HFF-Myc (cell line): ENCODE results near the gene PSME3.

Experiments
- DNase-seq: peaks from one replicate; pipeline ENCODE4 v3.0.0-alpha.2; 2011; ENCODE audit warnings: low read depth; ENCODE audit errors: extremely low read depth
- H3K4me3 ChIP-seq: replicated peaks from 2 replicates; pipeline ENCODE4 v1.5.1; 2011; ENCODE audit warnings: low read depth, mild to moderate bottlenecking, control low read depth, low read length
- TF ChIP-seq, protein P1 (sequence below): IDR thresholded peaks from 2 replicates; pipeline ENCODE4 v1.5.1; 2012; ENCODE audit warnings: mild to moderate bottlenecking, low read depth, low read length, control low read depth; ENCODE audit errors: missing control alignments

Gene PSME3

DNA sequence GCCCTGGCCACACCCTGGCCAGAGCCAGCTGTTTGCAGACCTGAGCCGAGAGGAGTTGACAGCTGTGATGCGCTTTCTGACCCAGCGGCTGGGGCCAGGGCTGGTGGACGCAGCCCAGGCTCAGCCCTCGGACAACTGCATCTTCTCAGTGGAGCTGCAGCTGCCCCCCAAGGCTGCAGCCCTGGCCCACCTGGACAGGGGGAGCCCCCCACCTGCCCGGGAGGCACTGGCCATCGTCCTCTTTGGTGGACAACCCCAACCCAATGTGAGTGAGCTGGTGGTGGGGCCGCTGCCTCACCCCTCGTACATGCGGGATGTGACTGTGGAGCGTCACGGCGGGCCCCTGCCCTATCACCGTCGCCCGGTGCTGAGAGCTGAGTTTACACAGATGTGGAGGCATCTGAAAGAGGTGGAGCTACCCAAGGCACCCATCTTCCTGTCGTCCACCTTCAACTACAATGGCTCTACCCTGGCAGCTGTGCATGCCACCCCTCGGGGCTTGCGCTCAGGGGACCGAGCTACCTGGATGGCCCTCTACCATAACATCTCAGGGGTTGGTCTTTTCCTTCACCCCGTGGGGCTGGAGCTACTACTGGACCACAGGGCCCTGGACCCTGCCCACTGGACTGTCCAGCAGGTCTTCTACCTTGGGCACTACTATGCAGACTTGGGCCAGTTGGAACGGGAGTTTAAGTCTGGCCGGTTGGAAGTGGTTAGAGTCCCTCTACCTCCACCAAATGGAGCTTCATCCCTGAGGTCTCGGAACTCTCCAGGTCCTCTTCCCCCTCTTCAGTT lies 11.8 kb downstream of the PSME3 start:
- no peak for DNase-seq
- TF ChIP-seq, protein P1, sequence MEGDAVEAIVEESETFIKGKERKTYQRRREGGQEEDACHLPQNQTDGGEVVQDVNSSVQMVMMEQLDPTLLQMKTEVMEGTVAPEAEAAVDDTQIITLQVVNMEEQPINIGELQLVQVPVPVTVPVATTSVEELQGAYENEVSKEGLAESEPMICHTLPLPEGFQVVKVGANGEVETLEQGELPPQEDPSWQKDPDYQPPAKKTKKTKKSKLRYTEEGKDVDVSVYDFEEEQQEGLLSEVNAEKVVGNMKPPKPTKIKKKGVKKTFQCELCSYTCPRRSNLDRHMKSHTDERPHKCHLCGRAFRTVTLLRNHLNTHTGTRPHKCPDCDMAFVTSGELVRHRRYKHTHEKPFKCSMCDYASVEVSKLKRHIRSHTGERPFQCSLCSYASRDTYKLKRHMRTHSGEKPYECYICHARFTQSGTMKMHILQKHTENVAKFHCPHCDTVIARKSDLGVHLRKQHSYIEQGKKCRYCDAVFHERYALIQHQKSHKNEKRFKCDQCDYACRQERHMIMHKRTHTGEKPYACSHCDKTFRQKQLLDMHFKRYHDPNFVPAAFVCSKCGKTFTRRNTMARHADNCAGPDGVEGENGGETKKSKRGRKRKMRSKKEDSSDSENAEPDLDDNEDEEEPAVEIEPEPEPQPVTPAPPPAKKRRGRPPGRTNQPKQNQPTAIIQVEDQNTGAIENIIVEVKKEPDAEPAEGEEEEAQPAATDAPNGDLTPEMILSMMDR, result no peak
- H3K4me3 ChIP-seq, result no peak overlapping the region

DNA sequence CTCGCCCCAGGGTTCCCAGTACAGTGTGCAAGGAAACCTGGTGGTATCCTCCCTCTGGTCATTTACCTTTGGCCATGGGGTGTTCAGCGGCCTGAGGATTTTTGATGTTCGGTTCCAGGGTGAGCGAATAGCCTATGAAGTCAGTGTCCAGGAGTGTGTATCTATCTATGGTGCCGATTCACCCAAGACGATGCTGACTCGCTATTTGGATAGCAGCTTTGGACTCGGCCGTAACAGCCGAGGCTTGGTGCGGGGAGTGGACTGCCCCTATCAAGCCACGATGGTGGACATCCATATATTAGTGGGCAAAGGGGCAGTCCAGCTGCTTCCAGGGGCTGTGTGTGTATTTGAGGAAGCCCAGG lies 12.3 kb downstream of the PSME3 start:
- no peak for DNase-seq
- TF ChIP-seq, protein P1, result no peak
- H3K4me3 ChIP-seq, result no peak overlapping the region

DNA sequence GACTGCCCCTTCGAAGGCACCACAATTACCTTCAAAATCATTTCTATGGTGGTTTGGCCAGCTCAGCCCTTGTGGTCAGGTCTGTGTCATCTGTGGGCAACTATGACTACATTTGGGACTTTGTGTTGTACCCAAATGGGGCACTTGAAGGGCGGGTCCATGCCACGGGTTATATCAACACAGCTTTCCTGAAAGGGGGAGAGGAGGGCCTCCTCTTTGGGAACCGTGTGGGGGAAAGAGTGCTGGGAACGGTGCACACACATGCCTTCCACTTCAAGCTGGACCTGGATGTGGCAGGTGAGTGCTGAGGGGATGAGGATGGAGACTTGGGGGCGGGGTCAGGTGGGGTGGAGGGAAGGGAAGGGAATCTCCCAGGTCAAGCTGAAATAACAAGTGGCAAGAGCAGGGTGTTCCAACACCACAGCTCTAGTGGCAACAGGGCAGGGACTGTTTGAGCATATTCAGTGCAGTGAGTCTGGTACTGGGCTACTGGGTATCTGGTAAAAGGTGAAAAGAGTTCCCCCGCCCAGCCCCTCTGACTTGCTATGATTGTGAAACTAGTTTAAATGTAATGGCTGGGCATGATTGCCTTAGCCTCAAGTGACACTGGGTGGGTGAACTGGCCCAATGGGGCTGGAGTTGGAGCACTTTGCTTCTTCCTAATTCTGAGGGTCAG lies 12.9 kb downstream of the PSME3 start:
- no peak for DNase-seq
- TF ChIP-seq, protein P1, result no peak
- no peak overlapping the region for H3K4me3 ChIP-seq

DNA sequence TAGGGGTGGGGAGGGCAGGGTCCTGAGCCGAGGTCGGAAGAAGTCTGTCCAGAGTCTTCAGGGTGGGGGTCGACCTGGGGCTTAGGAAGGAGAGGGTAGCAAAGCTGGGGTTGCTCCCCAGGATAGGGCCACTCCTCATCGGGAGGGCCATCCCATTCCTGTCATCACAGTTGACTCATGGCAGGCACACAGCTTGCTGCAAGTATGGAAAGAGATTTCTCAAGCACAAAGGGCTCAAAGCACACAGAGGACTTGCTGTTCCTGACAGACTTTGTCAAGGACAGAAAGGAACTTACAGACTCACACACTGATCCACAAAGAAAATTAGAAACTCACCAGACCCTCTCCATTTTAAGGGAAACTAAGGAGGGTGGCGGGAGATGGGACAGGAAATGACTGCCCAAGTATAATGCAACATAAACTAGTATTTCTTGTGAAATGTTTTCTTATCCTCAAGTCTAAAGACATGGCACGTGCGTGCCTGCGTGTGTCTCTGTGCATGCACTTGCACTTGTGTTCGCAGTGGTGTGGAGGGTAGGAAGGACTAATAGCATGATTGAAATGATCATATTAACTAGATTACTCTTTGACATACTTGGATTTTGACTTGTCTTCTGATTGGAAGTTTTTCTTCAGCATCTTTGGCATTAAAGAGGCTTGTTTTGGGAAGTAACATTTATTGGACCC lies 13.5 kb downstream of the PSME3 start:
- no peak for DNase-seq
- TF ChIP-seq, protein P1, result no peak

DNA sequence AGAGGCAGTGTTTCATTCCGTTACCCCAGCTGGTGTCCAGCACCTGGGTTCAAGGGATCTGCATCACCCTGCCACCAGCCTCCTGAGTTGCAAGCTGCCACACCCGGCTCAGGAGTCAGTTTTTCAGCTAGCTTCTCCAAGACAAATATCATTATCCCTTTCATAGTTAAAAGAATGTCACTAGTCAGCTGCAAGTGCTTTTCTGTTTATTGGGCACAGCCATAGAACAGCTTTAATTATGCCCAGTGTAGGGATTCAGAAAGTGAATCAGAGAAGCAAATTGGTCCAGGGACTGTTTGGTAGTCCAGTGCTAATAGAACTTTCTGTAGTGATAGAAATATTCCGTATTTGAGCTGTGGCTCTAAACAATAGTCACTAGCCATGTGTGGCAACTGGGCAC lies 14.9 kb downstream of the PSME3 start:
- TF ChIP-seq, protein P1, result no peak
- DNase-seq, result no peak
- H3K4me3 ChIP-seq, result no peak overlapping the region

More for the DNA sequence above, 13.5 kb downstream of the PSME3 start:
- H3K4me3 ChIP-seq, result no peak overlapping the region

DNA sequence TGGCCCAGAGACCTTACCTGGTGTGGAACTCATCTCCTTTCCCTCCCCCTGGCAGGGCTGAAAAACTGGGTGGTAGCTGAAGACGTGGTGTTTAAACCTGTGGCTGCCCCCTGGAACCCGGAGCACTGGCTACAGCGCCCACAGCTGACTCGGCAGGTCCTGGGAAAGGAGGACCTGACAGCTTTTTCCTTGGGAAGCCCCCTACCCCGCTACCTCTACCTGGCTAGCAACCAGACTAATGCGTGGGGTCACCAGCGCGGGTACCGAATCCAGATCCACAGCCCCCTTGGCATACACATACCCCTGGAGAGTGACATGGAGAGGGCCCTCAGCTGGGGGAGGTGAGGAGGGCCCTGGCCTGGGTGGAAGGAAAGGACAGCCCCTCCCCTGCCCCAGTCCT lies 15.8 kb downstream of the PSME3 start:
- H3K4me3 ChIP-seq, result no peak overlapping the region
- TF ChIP-seq, protein P1, result no peak
- DNase-seq, result no peak
